Measurements from ENCODE around the gene MYH10.

MYH10 gene

GRCh38 chr17:8480011-8480976 lies 150.2 kb downstream of the MYH10 start:
- TF ChIP-seq, protein P1, sequence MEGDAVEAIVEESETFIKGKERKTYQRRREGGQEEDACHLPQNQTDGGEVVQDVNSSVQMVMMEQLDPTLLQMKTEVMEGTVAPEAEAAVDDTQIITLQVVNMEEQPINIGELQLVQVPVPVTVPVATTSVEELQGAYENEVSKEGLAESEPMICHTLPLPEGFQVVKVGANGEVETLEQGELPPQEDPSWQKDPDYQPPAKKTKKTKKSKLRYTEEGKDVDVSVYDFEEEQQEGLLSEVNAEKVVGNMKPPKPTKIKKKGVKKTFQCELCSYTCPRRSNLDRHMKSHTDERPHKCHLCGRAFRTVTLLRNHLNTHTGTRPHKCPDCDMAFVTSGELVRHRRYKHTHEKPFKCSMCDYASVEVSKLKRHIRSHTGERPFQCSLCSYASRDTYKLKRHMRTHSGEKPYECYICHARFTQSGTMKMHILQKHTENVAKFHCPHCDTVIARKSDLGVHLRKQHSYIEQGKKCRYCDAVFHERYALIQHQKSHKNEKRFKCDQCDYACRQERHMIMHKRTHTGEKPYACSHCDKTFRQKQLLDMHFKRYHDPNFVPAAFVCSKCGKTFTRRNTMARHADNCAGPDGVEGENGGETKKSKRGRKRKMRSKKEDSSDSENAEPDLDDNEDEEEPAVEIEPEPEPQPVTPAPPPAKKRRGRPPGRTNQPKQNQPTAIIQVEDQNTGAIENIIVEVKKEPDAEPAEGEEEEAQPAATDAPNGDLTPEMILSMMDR (conservative IDR thresholded peaks at IDR 0.05) = no peak
- H3K27ac ChIP-seq = no peak overlapping the region

DNA sequence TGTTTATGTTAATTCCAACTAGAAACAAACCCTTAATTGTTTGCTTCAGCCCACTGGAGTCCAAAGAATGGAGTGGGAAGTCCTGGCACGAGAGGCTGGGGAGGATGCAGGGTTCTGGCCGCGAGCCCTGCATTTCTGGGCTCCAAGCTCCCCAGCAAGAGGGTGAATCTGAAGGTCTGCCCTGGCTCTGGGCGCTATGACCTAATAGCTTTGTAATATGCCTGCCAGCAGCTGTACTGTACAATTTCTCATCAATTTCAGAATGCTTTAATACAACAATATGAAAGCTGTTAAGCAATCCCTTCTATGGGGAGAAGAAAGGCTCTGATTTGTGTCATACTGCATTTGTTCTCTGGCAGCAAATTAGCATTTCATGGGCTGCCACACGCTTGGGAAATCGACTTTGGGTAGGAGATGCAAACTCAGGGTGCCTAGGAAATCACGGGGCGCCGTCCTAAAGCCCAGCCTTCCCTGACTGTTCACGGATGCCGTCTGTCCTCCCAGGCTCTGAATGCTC lies 151.0 kb downstream of the MYH10 start:
- TF ChIP-seq, protein P1 (conservative IDR thresholded peaks at IDR 0.05) = no peak
- H3K27ac ChIP-seq = no peak overlapping the region

DNA sequence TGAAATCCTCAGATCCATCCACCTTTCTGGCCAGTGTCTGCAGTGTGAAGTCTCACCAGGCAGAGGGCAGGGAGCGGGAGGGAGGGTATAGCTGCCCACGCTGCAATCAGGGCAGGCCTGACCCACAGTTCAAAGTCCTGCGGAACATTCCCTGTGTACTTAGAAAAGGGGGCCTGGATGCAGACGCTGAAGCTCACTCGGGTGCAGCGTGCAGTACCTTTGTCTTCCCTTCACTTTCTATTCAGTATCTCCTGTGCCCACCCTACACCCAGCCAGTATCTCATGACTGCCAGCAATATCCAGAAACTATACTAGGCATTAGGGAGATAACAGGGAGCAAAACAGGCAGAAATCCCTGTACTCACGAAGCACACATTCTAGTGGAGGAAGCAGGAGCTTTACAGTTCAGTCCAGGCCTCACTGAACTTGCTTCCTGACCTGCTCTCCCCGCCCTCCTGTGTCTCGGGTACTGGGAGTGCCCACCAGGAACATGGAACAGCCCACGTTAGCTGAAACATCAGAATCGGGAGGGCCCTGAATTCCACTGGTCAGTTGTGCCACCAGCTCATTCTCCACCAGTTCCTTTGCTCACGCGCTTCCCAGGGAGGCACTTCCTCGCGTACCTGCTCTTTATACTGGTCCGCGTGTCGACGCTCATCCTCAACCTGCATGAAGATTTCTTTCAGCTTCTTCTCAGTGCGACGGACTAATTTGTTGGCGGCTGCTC lies 152.6 kb downstream of the MYH10 start:
- no peak overlapping the region for H3K27ac ChIP-seq
- TF ChIP-seq, protein P1 (conservative IDR thresholded peaks at IDR 0.05) = no peak

GRCh38 chr17:8477171-8477570 lies 153.4 kb downstream of the MYH10 start:
- TF ChIP-seq, protein P1 (conservative IDR thresholded peaks at IDR 0.05) = no peak
- no peak overlapping the region for H3K27ac ChIP-seq

DNA sequence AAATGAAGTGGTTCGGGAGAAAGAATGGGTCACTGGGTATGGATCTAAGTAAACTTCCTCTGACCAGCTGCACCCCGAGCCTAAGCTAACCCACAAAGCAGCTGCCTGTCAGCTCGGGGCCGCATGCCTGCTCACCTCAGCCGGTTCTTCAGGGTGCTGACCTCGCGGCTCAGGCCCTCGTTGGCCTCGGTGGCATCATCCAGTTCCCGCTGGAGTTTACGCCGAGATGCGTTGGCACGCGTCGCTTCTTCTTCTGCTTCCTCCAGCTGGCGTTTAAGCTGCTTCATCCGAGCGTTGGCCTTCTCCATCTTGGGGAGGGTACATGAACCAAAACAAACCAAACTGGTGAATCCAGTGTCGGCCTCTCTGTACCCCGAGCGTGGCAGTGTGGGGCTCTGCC lies 153.8 kb downstream of the MYH10 start:
- TF ChIP-seq, protein P1 (conservative IDR thresholded peaks at IDR 0.05) = no peak
- H3K27ac ChIP-seq = no peak overlapping the region

DNA sequence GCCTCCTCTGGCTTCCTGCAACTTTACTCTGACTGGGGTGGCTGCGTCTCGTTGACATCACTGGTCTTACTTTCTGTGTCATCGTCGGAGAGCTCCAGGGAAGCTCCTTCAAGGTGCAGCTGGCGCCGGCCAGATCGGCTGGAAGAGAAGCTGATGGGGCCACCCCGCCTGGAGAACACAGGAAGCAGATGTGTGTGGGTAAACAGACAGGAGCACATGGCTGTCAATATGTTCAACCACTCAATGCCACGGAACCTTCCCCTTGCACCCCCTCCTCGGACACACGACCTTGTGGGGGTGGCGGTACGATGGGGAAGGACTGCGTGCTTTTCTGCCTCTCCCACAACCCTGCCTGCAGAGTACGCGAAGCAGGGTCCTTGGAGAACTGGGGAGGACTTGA lies 154.7 kb downstream of the MYH10 start:
- H3K27ac ChIP-seq = no peak overlapping the region
- TF ChIP-seq, protein P1 (conservative IDR thresholded peaks at IDR 0.05) = no peak

DNA sequence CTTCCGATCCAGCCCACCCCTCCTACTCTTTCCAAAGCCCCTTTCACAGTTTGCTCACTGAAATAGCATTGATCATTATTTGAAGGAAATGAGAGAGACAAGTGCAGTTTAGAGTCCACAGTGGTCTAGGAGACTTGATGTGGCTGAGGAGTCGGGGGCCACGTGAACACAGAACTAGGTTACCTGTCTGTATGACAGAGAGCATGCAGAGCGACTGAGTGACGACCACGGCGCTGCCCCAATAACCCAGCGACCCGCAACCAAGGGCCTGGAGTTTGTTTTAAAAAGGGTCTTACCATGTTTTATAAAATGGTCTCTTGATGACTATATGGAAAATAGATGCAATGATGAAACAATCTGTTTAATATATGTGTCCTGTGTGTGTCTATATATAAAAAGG lies 155.3 kb downstream of the MYH10 start:
- no peak overlapping the region for H3K27ac ChIP-seq
- TF ChIP-seq, protein P1 (conservative IDR thresholded peaks at IDR 0.05) = no peak
